ENCODE data around the gene GRIP2. TPM values are rescaled to one million over a fixed set of nuclear protein-coding genes. Genes with fewer than 3 reads are reported as not detected.

GRIP2 gene
- total and polyA plus RNA-seq, 3 experiments from 2014 or later: not detected

GRCh38 chr3:14576163-14576562 lies 36.0 kb upstream of the GRIP2 start:
- Histone ChIP-seq H3K4me3 (ENCODE audit: low read length) (no peak overlapping the region), H3K27me3 (ENCODE audit: insufficient read depth, low read length, poor library complexity, severe bottlenecking) (no peaks in the 10 kb centered on the region), H3K9me3 (ENCODE audit: low read length) (no peaks in the 10 kb centered on the region), H3K4me1 (ENCODE audit: insufficient read depth, low read length) (no peaks in the 10 kb centered on the region), H3K36me3 (ENCODE audit: insufficient read depth, low read length) (no peaks in the 10 kb centered on the region), H3K27ac (ENCODE audit: low read depth, low read length) (no peak overlapping the region)
- Mint-ChIP-seq H3K27me3 (peaks cover 0 to 27% of the 10 kb centered on the region in 2 donors), H3K27ac (no peak overlapping the region), H3K9me3 (no peaks in the 10 kb centered on the region), H3K4me1 (no peaks in the 10 kb centered on the region), H3K4me3 (no peak overlapping the region), H3K36me3 (no peaks in the 10 kb centered on the region)
- ChIA-PET CTCF (no interaction called here), POLR2A (no interaction called here)
- no peak for DNase-seq

DNA sequence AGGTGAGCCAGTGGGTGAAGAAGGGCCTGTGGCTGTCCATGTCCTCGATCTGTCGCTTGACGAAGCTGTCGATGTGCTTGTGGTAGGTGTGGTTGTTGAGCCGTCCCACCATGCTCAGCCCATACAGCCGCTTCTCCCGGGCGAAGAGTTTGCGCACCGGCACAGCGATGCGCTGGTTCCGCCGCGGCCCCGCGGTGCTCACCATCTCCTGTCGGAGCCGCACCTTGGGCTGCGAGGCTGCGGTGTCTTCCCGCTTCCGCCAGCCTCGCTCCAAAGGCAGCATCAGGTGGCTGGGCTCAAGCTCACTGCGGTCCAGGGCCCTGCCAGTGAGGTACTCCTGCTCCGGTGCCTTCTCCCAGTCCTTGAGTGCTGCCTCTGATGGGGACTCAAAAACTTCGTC lies 34.0 kb upstream of the GRIP2 start:
- Mint-ChIP-seq H3K9me3 (no peaks in the 10 kb centered on the region), H3K4me1 (peaks cover 0 to 2% (median 0%) of the 10 kb centered on the region in 3 donors), H3K27ac (no peak overlapping the region), H3K36me3 (no peaks in the 10 kb centered on the region), H3K27me3 (peaks cover 2 to 23% of the 10 kb centered on the region in 2 donors), H3K4me3 (no peak overlapping the region)
- no peak for DNase-seq
- CTCF ChIA-PET: interaction anchor here (1.2 kb wide), 1 partner anchor 11 kb away, joined by 3 read pairs; no protein-coding TSS in a partner anchor
- no peaks in the 10 kb centered on the region for H3K4me1 ChIP-seq (ENCODE audit: insufficient read depth, low read length)
- no peak overlapping the region for H3K27ac ChIP-seq (ENCODE audit: low read depth, low read length)
- no peaks in the 10 kb centered on the region for H3K27me3 ChIP-seq (ENCODE audit: insufficient read depth, low read length, poor library complexity, severe bottlenecking)
- POLR2A ChIA-PET: no interaction called here
- no peak overlapping the region for H3K4me3 ChIP-seq (ENCODE audit: low read length)
- no peaks in the 10 kb centered on the region for H3K9me3 ChIP-seq (ENCODE audit: low read length)
- H3K36me3 ChIP-seq (ENCODE audit: insufficient read depth, low read length): no peaks in the 10 kb centered on the region

DNA sequence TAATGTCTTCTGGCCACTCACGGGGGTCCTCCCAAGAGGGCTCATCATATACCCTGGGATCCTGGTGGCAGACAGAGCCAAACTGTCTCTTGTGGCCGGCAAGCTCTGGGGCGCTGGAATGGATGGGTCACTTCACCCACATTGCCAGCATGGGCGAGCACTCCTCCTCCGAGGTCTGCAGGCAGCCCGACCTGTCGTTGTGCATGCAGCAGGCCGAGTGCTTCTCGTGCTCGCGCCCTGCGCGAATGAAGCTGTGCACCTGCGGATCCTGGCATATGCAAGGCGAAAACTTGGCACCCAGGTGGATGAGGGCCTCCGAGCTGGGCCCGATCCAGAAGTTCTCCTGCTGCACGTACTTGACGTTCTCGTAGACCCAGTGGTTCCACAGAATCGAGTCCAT lies 33.6 kb upstream of the GRIP2 start:
- Mint-ChIP-seq H3K27ac (no peak overlapping the region), H3K36me3 (no peaks in the 10 kb centered on the region), H3K27me3 (peaks cover 2 to 19% of the 10 kb centered on the region in 2 donors), H3K4me1 (peaks cover 0 to 2% (median 0%) of the 10 kb centered on the region in 3 donors), H3K4me3 (no peak overlapping the region), H3K9me3 (no peaks in the 10 kb centered on the region)
- POLR2A ChIA-PET: no interaction called here
- Histone ChIP-seq H3K9me3 (ENCODE audit: low read length) (no peaks in the 10 kb centered on the region), H3K27me3 (ENCODE audit: insufficient read depth, low read length, poor library complexity, severe bottlenecking) (no peaks in the 10 kb centered on the region), H3K4me3 (ENCODE audit: low read length) (no peak overlapping the region), H3K27ac (ENCODE audit: low read depth, low read length) (no peak overlapping the region), H3K36me3 (ENCODE audit: insufficient read depth, low read length) (no peaks in the 10 kb centered on the region), H3K4me1 (ENCODE audit: insufficient read depth, low read length) (no peaks in the 10 kb centered on the region)
- CTCF ChIA-PET: interaction anchor here (1.2 kb wide), 1 partner anchor 12 kb away, joined by 3 read pairs; no protein-coding TSS in a partner anchor
- DNase-seq: no peak

DNA sequence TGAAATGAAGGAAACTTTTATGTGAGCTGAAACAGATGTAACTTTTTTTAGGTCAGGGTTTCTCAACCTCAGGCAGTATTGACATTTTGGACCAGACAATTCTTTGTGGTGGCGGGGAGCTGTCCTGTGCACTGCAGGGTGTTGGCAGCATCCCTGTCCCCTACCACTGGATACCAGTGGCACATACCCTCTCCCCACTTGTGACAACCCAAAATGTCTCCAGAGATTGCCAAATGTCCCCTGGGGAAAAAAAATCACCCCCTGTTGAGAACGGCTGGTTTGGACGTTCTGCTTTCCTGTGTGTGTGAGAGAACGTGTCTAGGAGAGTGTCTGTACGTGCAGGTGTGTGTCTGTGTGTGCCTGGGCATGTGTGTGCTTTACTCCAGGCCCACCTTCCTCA lies 30.7 kb upstream of the GRIP2 start:
- ChIA-PET CTCF (no interaction called here), POLR2A (no interaction called here)
- Mint-ChIP-seq H3K27me3 (peaks cover 4 to 25% of the 10 kb centered on the region in 2 donors), H3K27ac (no peak overlapping the region), H3K4me1 (peaks cover 0 to 2% (median 0%) of the 10 kb centered on the region in 3 donors), H3K9me3 (peaks cover 0 to 2% (median 0%) of the 10 kb centered on the region in 5 donors), H3K4me3 (peak overlapping the region in 1 of 7 donors; percentile 59), H3K36me3 (no peaks in the 10 kb centered on the region)
- H3K27me3 ChIP-seq (ENCODE audit: insufficient read depth, low read length, poor library complexity, severe bottlenecking): no peaks in the 10 kb centered on the region
- no peaks in the 10 kb centered on the region for H3K4me1 ChIP-seq (ENCODE audit: insufficient read depth, low read length)
- no peak overlapping the region for H3K27ac ChIP-seq (ENCODE audit: low read depth, low read length)
- H3K9me3 ChIP-seq (ENCODE audit: low read length): no peaks in the 10 kb centered on the region
- DNase-seq: no peak
- H3K4me3 ChIP-seq (ENCODE audit: low read length): no peak overlapping the region
- no peaks in the 10 kb centered on the region for H3K36me3 ChIP-seq (ENCODE audit: insufficient read depth, low read length)

DNA sequence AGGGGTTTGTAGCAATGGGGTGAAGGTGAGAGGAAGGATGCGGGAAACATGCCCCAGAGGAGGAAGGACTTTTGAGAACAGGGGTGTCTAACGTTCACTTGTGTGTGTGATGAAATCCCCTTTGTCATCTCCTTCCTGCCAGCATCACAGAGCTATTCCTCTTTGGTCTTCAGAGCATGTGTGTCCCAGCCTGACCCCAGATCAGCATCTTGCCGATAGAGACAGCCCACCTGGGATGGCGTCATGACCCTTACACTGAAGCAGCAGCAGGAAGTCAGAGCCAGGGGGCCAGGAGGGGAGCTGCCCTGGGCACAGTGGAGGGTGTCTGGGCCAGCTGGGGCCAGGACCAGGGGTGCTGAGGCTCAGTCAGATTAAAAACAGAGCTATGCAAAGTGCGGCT lies 29.9 kb upstream of the GRIP2 start:
- Histone ChIP-seq H3K36me3 (ENCODE audit: insufficient read depth, low read length) (no peaks in the 10 kb centered on the region), H3K4me1 (ENCODE audit: insufficient read depth, low read length) (no peaks in the 10 kb centered on the region), H3K4me3 (ENCODE audit: low read length) (no peak overlapping the region), H3K27ac (ENCODE audit: low read depth, low read length) (no peak overlapping the region), H3K9me3 (ENCODE audit: low read length) (no peaks in the 10 kb centered on the region), H3K27me3 (ENCODE audit: insufficient read depth, low read length, poor library complexity, severe bottlenecking) (no peaks in the 10 kb centered on the region)
- H3K27ac Mint-ChIP-seq: no peak overlapping the region
- peaks cover 4 to 25% of the 10 kb centered on the region in 2 donors for H3K27me3 Mint-ChIP-seq
- H3K4me3 Mint-ChIP-seq: no peak overlapping the region
- peaks cover 0 to 2% (median 0%) of the 10 kb centered on the region in 3 donors for H3K4me1 Mint-ChIP-seq
- peaks cover 0 to 2% (median 0%) of the 10 kb centered on the region in 5 donors for H3K9me3 Mint-ChIP-seq
- ChIA-PET POLR2A (no interaction called here), CTCF (interaction anchor here (1.6 kb wide), 1 partner anchor 22 kb away, joined by 4 read pairs; no protein-coding TSS in a partner anchor)
- peak in 1 of 5 donors; percentile 23 for DNase-seq
- H3K36me3 Mint-ChIP-seq: no peaks in the 10 kb centered on the region

- Mint-ChIP-seq H3K4me3 (no peak overlapping the region), H3K4me1 (peaks cover 0 to 2% (median 0%) of the 10 kb centered on the region in 3 donors), H3K27ac (no peak overlapping the region), H3K9me3 (peaks cover 0 to 2% (median 0%) of the 10 kb centered on the region in 5 donors), H3K36me3 (no peaks in the 10 kb centered on the region), H3K27me3 (peaks cover 9 to 20% of the 10 kb centered on the region in 2 donors)
- Histone ChIP-seq H3K36me3 (ENCODE audit: insufficient read depth, low read length) (no peaks in the 10 kb centered on the region), H3K27ac (ENCODE audit: low read depth, low read length) (no peak overlapping the region), H3K9me3 (ENCODE audit: low read length) (no peaks in the 10 kb centered on the region), H3K27me3 (ENCODE audit: insufficient read depth, low read length, poor library complexity, severe bottlenecking) (no peaks in the 10 kb centered on the region), H3K4me1 (ENCODE audit: insufficient read depth, low read length) (no peaks in the 10 kb centered on the region), H3K4me3 (ENCODE audit: low read length) (no peak overlapping the region)
- ChIA-PET POLR2A (no interaction called here), CTCF (interaction anchor here (1.6 kb wide), 1 partner anchor 22 kb away, joined by 4 read pairs; no protein-coding TSS in a partner anchor)
- DNase-seq: no peak
Measured at GRCh38 chr3:14569474-14570000, 29.4 kb upstream of the GRIP2 start.

- H3K4me1 ChIP-seq (ENCODE audit: insufficient read depth, low read length): no peaks in the 10 kb centered on the region
- ChIA-PET CTCF (no interaction called here), POLR2A (no interaction called here)
- Mint-ChIP-seq H3K4me3 (no peak overlapping the region), H3K27ac (no peak overlapping the region), H3K9me3 (peaks cover 0 to 2% (median 0%) of the 10 kb centered on the region in 5 donors), H3K4me1 (peaks cover 0 to 2% (median 0%) of the 10 kb centered on the region in 3 donors), H3K27me3 (peaks cover 10 to 22% of the 10 kb centered on the region in 2 donors), H3K36me3 (no peaks in the 10 kb centered on the region)
- DNase-seq: no peak
- H3K9me3 ChIP-seq (ENCODE audit: low read length): no peaks in the 10 kb centered on the region
- H3K4me3 ChIP-seq (ENCODE audit: low read length): no peak overlapping the region
- H3K27me3 ChIP-seq (ENCODE audit: insufficient read depth, low read length, poor library complexity, severe bottlenecking): no peaks in the 10 kb centered on the region
- H3K27ac ChIP-seq (ENCODE audit: low read depth, low read length): no peak overlapping the region
- no peaks in the 10 kb centered on the region for H3K36me3 ChIP-seq (ENCODE audit: insufficient read depth, low read length)
Measured at GRCh38 chr3:14568269-14568668, 28.1 kb upstream of the GRIP2 start.

- no peaks in the 10 kb centered on the region for H3K36me3 Mint-ChIP-seq
- Histone ChIP-seq H3K4me3 (ENCODE audit: low read length) (no peak overlapping the region), H3K9me3 (ENCODE audit: low read length) (no peaks in the 10 kb centered on the region), H3K27ac (ENCODE audit: low read depth, low read length) (no peak overlapping the region), H3K36me3 (ENCODE audit: insufficient read depth, low read length) (no peaks in the 10 kb centered on the region), H3K27me3 (ENCODE audit: insufficient read depth, low read length, poor library complexity, severe bottlenecking) (no peaks in the 10 kb centered on the region), H3K4me1 (ENCODE audit: insufficient read depth, low read length) (no peaks in the 10 kb centered on the region)
- H3K4me1 Mint-ChIP-seq: peaks cover 0 to 2% (median 0%) of the 10 kb centered on the region in 3 donors
- CTCF ChIA-PET: no interaction called here
- H3K9me3 Mint-ChIP-seq: peaks cover 0 to 2% (median 0%) of the 10 kb centered on the region in 5 donors
- POLR2A ChIA-PET: no interaction called here
- H3K27ac Mint-ChIP-seq: peak overlapping the region in 1 of 8 donors; percentile 64
- H3K27me3 Mint-ChIP-seq: peaks cover 10 to 29% of the 10 kb centered on the region in 2 donors
- no peak for DNase-seq
- no peak overlapping the region for H3K4me3 Mint-ChIP-seq
Measured at GRCh38 chr3:14566812-14567211, 26.7 kb upstream of the GRIP2 start.

Data from CD8-positive, alpha-beta memory T cell (primary cell).